NCI-H1417 (cell line): ENCODE results near the gene EPS8L1.

Source experiments
- DNase-seq, 3 experiments: peaks; one replicate each; lab custom pipeline; 2025; lab: John Stamatoyannopoulos, UW

EPS8L1 gene

GRCh38 chr19:55080121-55080967, 4.7 kb downstream of the EPS8L1 start:
- DNase-seq, result peak; percentile 66 to 89 (median 79)

- peak; percentile 68 to 84 (median 80) for DNase-seq
Observed at GRCh38 chr19:55080968-55081769, 5.5 kb downstream of the EPS8L1 start.

GRCh38 chr19:55081770-55082019, 6.0 kb downstream of the EPS8L1 start:
- no peak for DNase-seq

- no peak for DNase-seq
Observed at GRCh38 chr19:55082020-55082851, 6.6 kb downstream of the EPS8L1 start.

- DNase-seq, result no peak
Observed at GRCh38 chr19:55083004-55083850, 7.6 kb downstream of the EPS8L1 start.

GRCh38 chr19:55084416-55084815, 8.7 kb downstream of the EPS8L1 start:
- no peak for DNase-seq

- no peak for DNase-seq
Observed at GRCh38 chr19:55085923-55086715, 10.4 kb downstream of the EPS8L1 start.

GRCh38 chr19:55086730-55087541, 11.3 kb downstream of the EPS8L1 start:
- DNase-seq, result peak in 1 of 3 experiments; percentile 83

- DNase-seq, result no peak
Observed at GRCh38 chr19:55087542-55087901, 11.9 kb downstream of the EPS8L1 start.

GRCh38 chr19:55088021-55088451, 12.4 kb downstream of the EPS8L1 start:
- DNase-seq, result no peak

GRCh38 chr19:55088543-55089341, 13.1 kb downstream of the EPS8L1 start:
- DNase-seq, result peak; percentile 42 to 74 (median 63)

GRCh38 chr19:55089342-55089944, 13.8 kb downstream of the EPS8L1 start:
- DNase-seq, result no peak

GRCh38 chr19:55090564-55090963, 14.9 kb downstream of the EPS8L1 start:
- DNase-seq, result no peak

- no peak for DNase-seq
Observed at GRCh38 chr19:55091126-55091910, 15.6 kb downstream of the EPS8L1 start.

- no peak for DNase-seq
Observed at GRCh38 chr19:55091955-55092354, 16.3 kb downstream of the EPS8L1 start.

GRCh38 chr19:55092423-55093318, 17.0 kb downstream of the EPS8L1 start:
- DNase-seq, result no peak
